ENCODE measurements around the gene GLTPD2.

Gene GLTPD2

GRCh38 chr17:4742629-4743028, 46.1 kb upstream of the GLTPD2 start:
- no peak overlapping the region for H3K4me3 ChIP-seq (ENCODE audit: control insufficient read depth, low read depth, low read length)
- TF ChIP-seq CTCF (IDR thresholded peaks at IDR 0.05; ENCODE audit: control insufficient read depth, insufficient read depth, low read depth, low read length, missing control alignments), result no peak
- DNase-seq (ENCODE audit: low read depth), result no peak

GRCh38 chr17:4743216-4743615, 45.5 kb upstream of the GLTPD2 start:
- DNase-seq (ENCODE audit: low read depth), result no peak
- H3K4me3 ChIP-seq (ENCODE audit: control insufficient read depth, low read depth, low read length), result no peak overlapping the region
- no peak for TF ChIP-seq CTCF (IDR thresholded peaks at IDR 0.05; ENCODE audit: control insufficient read depth, insufficient read depth, low read depth, low read length, missing control alignments)

- TF ChIP-seq CTCF (IDR thresholded peaks at IDR 0.05; ENCODE audit: control insufficient read depth, insufficient read depth, low read depth, low read length, missing control alignments), result no peak
- no peak overlapping the region for H3K4me3 ChIP-seq (ENCODE audit: control insufficient read depth, low read depth, low read length)
- no peak for DNase-seq (ENCODE audit: low read depth)
Measured at GRCh38 chr17:4743898-4744297, 44.9 kb upstream of the GLTPD2 start.

- no peak for TF ChIP-seq CTCF (IDR thresholded peaks at IDR 0.05; ENCODE audit: control insufficient read depth, insufficient read depth, low read depth, low read length, missing control alignments)
- no peak for DNase-seq (ENCODE audit: low read depth)
- no peak overlapping the region for H3K4me3 ChIP-seq (ENCODE audit: control insufficient read depth, low read depth, low read length)
Measured at GRCh38 chr17:4744999-4745969, 43.5 kb upstream of the GLTPD2 start.

- H3K4me3 ChIP-seq (ENCODE audit: control insufficient read depth, low read depth, low read length), result no peak overlapping the region
- DNase-seq (ENCODE audit: low read depth), result no peak
Measured at GRCh38 chr17:4747847-4748246, 40.9 kb upstream of the GLTPD2 start.

GRCh38 chr17:4748686-4749085, 40.1 kb upstream of the GLTPD2 start:
- no peak overlapping the region for H3K4me3 ChIP-seq (ENCODE audit: control insufficient read depth, low read depth, low read length)
- no peak for DNase-seq (ENCODE audit: low read depth)
- TF ChIP-seq CTCF (IDR thresholded peaks at IDR 0.05; ENCODE audit: control insufficient read depth, insufficient read depth, low read depth, low read length, missing control alignments), result no peak

More at GRCh38 chr17:4747847-4748246, 40.9 kb upstream of the GLTPD2 start:
- TF ChIP-seq CTCF (IDR thresholded peaks at IDR 0.05; ENCODE audit: control insufficient read depth, insufficient read depth, low read depth, low read length, missing control alignments), result no peak
